ENCODE data around the gene ADAMTS19. TPM values are rescaled to one million over a fixed set of nuclear protein-coding genes. Genes with fewer than 3 reads are reported as not detected.
A peak's percentile ranks its signal among the peaks of the same experiment; 100 is the strongest.

ADAMTS19 gene
- total RNA-seq, 1 experiment from 2014 or later = 0.06 TPM

DNA sequence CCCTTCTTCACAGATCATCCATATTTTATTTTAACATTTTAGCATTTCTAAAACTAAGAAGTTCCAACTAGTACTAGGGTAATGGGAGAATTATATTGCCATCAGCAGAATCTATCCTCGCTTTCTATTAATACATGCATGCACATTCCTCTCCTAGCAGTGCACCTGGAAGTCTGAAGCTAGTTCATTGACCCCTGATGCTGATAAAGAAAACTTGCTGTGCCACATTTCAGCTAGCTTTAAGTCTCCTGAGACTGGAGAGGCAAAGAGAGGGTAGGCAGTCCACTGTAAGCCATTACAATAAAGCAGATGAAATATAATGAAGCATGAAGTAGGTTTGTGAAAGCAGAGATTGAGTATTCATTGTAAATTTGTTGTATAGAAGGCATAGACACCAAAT lies 303.6 kb downstream of the ADAMTS19 start:
- DNase-seq (ENCODE audit: low read depth) = no peak

DNA sequence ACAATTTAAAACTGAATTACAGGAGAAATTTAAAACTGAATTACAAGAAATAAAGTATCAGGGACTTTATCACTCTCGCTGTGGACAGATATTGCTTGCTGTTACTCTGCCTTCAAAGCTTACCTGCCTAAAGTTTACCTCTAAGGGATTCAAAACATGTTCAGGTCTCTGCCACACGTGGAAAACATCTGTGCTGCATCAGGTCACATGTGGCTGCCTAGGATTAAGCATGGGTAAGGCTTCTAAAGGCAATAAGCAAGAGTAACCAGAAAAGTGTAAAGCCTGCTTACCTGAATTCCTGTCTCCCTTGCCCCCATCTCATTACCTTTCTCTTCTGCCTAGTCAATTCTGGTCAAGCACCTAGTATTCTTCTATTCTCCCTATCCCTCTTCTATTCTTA lies 306.7 kb downstream of the ADAMTS19 start:
- no peak for DNase-seq (ENCODE audit: low read depth)

DNA sequence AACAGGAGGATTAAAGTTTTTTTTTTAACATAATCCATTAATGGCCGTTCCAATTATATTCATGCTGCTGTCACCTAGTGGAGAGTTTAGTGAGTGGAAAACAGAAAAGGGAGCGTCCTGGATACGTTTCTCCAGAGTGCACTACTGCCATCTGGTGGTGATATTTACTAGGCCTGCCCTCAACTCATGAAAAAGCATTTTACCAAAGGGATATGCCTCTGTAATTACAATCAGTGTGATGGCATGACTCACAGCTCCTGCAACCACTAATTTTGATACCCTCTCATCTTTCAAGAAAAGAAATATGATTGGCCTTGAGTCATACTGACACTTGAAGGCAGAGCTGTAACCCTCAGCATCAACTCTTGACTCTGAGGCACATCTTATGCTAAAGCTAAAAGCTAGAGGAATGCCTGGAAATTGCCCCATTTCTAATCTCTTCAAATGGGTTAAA lies 307.9 kb downstream of the ADAMTS19 start:
- DNase-seq (ENCODE audit: low read depth) = peak; percentile 92

DNA sequence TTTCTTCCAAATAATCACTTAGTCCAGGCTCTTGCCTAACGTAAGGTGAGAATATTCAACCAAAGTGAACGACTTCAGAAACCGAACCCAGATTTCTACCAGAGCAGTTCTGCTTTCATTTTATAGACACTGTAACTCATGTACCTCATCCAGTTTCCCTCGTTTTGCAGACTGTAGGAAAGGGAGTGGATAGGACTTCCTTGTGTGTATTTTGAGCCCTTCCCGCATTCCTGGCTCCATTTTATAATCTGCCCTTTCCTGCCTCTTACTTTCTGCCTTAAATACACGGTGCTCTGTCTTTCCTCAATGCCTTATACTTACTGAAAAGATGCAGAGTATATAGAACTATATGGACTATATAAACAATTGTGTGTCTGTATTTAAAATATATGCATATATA lies 308.6 kb downstream of the ADAMTS19 start:
- no peak for DNase-seq (ENCODE audit: low read depth)

DNA sequence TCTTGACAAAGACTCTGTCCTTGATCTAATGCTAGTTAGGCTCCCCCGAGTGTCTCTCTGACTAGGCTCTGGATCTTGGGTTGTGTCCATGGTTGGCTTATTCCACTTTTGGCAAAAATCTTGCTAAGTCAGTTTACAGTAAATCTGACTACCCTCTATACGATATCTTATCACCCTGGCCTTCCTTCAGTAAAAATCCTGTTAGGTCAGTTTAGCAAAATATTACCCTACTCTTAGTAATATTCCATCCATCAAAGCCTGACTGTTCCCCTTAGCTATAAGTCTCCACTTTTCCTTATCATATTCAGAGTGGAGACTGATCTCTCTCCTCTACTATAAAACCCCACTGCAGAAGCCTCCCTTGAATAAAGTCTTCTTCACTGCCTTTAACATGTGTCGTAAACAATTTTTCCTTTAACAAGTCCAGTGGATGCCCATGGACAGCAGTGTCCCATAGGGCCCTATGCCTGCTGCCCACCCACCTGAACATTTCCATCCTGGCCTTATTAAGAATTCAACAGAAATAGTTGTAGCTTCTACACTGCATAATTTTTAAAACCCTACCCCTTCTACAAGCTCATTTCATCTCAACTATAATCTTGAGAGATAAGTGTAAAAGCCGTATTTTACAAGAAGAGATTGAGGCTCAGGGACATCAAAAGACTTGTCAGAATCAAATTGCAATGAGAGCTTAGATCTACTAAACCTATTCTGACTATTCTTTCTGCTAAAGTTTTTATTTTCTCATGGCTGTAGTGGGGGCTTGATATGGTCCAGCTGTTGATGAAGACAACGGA lies 310.1 kb downstream of the ADAMTS19 start:
- DNase-seq (ENCODE audit: low read depth) = no peak

DNA sequence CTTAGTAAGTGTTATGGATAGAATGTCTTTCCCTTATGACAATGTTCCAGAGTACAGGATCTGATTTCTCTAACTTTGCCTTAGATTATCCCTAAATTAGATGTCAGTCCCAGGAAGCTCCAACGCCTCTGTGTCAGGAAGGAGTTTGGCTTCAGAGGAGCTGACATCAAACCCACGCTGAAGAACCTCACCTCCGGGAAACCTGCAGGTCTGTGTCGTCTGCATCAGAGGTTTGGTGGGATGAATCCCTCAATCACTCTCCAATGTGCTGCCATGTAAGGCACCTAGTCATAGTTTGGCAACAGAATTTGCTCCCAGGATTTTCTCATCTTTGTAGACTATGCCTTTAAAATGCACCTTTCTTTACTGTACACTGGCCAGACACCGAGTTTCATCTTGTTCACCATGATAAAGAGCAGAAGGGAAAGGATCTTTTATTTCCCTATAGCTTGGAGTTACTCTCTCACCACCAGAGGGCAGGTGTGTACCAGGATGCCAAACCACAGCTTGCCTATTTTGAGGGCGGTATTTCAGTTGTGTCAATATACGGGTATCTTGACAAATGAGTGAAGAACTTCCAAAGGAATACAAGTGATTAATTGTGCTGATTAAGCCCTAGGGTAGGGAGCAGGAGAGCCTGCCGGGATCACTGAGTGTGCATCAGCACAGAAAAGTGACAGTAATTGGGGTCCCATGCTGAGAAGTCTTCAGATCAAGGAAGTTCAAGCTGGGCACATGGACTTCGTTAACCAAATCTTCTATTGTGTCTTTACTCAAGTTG lies 311.1 kb downstream of the ADAMTS19 start:
- DNase-seq (ENCODE audit: low read depth) = peak; percentile 39

DNA sequence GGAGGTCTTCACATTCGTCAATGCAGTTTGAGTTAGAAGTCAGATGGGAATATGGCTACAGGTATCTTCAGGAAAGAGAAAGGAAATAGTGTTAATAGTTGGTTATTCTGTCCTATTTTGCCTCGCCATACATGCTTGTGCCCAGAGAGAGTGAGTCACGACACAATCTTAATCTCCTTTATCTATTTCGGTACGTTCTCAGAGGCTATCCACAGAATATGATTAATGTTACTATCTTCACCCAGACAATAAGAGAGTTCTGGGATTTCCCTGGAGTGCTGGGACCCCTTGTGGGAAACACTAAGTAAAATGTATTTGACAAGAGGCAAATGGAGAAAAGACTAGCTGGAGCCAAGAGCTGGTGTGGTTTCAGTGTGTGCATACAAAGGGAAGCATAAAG lies 313.3 kb downstream of the ADAMTS19 start:
- no peak for DNase-seq (ENCODE audit: low read depth)

DNA sequence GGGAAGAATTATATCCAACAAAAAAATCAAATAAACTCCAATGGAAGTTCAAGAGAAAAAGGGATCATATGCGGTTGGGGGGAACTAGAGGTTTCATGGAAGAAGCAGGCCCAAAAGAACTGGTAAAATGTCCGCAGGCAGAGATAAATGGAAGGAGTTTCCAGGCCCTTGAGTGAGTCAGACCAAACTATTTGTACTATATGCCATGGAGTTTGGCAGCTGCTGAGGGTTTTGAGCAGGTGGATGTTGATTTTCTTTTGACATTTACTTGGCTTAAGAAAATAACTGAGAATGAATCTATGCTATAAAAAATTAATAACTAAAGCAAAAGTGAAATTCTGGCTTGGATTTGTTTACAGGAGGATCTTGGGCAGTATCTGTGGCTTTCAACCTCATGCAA lies 321.5 kb downstream of the ADAMTS19 start:
- no peak for DNase-seq (ENCODE audit: low read depth)
